Karpas-422 (cell line): ENCODE measurements around the gene TMEM259. TPM values are rescaled to one million over a fixed set of nuclear protein-coding genes. Genes with fewer than 3 reads are reported as not detected.
A peak's percentile ranks its signal among the peaks of the same experiment; 100 is the strongest.

ENCODE experiments used
- DNase-seq: peaks from one replicate; pipeline ENCODE4 v3.0.0-alpha.2; 2015
- H2AFZ ChIP-seq: fragments of 200-600 bp; sonication (generic); 2 replicates; pipeline ENCODE4 v1.6.1; 2014; ENCODE audit warnings: antibody characterized with exemption, low read length, mixed read lengths
- H3K27ac ChIP-seq: fragments of 200-600 bp; sonication (generic); 2 replicates; pipeline ENCODE4 v1.5.1; 2014; ENCODE audit warnings: mild to moderate bottlenecking, low read length, moderate library complexity
- H3K27me3 ChIP-seq: fragments of 200-600 bp; sonication (generic); 2 replicates; pipeline ENCODE4 v1.6.1; 2014; ENCODE audit warnings: low read length, mixed read lengths
- H3K36me3 ChIP-seq: fragments of 200-600 bp; sonication (generic); 2 replicates; pipeline ENCODE4 v1.6.1; 2014; ENCODE audit warnings: low read length, mixed read lengths; ENCODE audit not compliant: insufficient read depth
- H3K4me1 ChIP-seq: fragments of 200-600 bp; sonication (generic); 2 replicates; pipeline ENCODE4 v1.6.1; 2014; ENCODE audit warnings: mild to moderate bottlenecking, low read length, mixed read lengths
- H3K4me2 ChIP-seq: fragments of 200-600 bp; sonication (generic); 2 replicates; pipeline ENCODE4 v1.6.1; 2014; ENCODE audit warnings: low read length, low read depth, mild to moderate bottlenecking; ENCODE audit not compliant: poor library complexity, severe bottlenecking
- H3K4me3 ChIP-seq: fragments of 200-600 bp; sonication (generic); 2 replicates; pipeline ENCODE4 v1.5.1; 2014; ENCODE audit warnings: mild to moderate bottlenecking, antibody characterized with exemption, low read length, mixed read lengths
- H3K79me2 ChIP-seq: fragments of 200-600 bp; sonication (generic); 2 replicates; pipeline ENCODE4 v1.6.1; 2014; ENCODE audit warnings: mild to moderate bottlenecking, low read length, mixed read lengths
- H3K9ac ChIP-seq: fragments of 200-600 bp; sonication (generic); 2 replicates; pipeline ENCODE4 v1.6.0; 2014; ENCODE audit warnings: low read length
- H3K9me2 ChIP-seq: fragments of 200-600 bp; sonication (generic), shearing (Covaris generic); replicated peaks from 2 replicates; pipeline ENCODE4 v1.6.0; 2014; ENCODE audit warnings: mild to moderate bottlenecking, low read length, moderate library complexity; ENCODE audit not compliant: insufficient read depth
- H3K9me3 ChIP-seq: fragments of 300-700, 200-600 bp; sonication (generic); 2 replicates; pipeline ENCODE4 v1.6.1; 2014; ENCODE audit warnings: low read length, mixed read lengths
- H4K20me1 ChIP-seq: fragments of 200-600 bp; sonication (generic); 2 replicates; pipeline ENCODE4 v1.6.1; 2014; ENCODE audit warnings: mild to moderate bottlenecking, antibody characterized with exemption, low read length, low read depth; ENCODE audit not compliant: insufficient read depth
- total RNA-seq: library from RNA; depleted of rRNA; stranded (reverse); fragments of >200 nt; shearing (Covaris generic); gene quantifications from 2 replicates; pipeline ENCODE4 v1.2.3, GENCODE V29; 2014; ENCODE audit warnings: low replicate concordance

Gene TMEM259
- total RNA-seq, 1 experiment from 2014 or later: 133 TPM

DNA sequence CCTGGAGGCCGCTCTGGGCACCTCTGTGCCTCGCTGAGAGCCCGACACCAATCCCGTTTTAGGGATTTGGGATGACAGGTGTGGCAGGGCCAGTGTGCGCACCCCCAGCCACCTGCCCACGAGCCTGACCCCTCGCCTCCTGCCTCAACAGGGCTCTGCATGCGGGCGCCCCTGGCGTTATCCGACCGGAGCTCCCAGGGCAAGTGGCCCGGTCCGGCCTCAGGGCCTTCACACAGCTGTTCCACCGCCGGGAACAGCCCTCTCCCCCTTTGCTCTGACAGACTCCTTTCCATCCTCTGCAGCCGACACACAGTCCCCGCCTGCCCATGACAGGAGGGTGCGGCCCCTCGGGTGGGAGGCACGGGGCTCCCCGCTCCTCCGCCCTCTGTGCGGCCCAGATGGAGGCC lies 43.9 kb downstream of the TMEM259 start:
- Histone ChIP-seq H2AFZ (no peak overlapping the region), H3K9ac (no peak overlapping the region), H3K36me3 (no peaks in the 10 kb centered on the region), H3K4me3 (no peak overlapping the region), H3K79me2 (no peaks in the 10 kb centered on the region), H4K20me1 (no peaks in the 10 kb centered on the region), H3K9me3 (no peaks in the 10 kb centered on the region), H3K4me2 (no peak overlapping the region), H3K27me3 (no peaks in the 10 kb centered on the region), H3K4me1 (no peaks in the 10 kb centered on the region), H3K27ac (no peak overlapping the region), H3K9me2 (no peaks in the 10 kb centered on the region)
- DNase-seq: no peak

DNA sequence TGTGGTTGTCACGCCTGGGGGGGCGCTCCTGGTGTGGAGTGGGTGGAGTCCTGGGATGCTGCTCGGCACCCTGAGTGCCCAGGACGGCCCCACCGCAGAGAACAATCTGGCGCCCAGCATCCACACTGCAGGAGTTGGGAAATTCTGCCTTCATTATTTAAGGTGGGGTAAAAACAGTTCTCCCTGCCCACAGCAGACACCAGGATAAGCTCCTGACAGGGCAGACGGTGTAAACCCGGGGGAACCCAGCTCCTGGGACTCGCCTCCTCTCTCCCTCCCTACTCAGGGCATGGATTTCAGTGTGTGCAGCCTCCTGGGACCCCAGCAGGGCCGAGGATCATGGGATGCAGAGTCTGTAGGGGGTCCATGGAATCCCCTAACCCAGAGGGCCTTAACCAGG lies 44.4 kb downstream of the TMEM259 start:
- H2AFZ ChIP-seq: no peak overlapping the region

DNA sequence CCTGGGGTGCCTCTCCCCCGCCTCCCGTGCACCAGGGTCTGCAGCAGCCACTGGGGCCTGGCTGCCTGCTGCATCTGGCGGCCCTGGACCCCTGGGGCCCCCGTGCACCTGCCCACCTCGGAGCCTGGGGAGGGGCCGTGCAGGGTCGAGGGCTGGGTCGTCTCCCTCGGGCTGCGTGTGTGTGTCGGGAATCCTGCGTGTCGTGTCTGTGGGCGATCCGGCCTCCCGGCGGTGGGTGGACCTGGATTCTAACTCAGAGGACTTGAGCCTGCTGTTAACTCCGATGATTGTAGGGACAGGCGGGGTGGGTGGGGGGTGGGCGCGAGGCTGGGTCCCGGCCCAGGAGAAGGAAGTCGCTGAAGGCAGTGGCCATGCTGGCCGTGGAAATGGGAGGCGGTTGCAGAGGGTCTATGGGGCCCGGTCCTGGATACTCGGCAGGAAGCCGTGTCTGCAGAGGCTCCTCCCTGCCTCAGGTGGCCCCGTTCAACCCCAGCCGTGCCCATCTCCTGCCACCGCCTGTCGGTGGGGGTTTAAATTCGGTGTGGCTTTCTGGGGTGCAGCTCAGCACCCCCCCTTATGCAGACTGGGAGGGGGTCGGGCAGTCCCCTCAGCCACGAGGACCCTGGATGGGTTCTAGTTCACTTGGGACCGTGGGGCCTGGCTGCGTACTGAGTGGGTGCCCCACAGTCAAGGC lies 46.2 kb downstream of the TMEM259 start:
- no peaks in the 10 kb centered on the region for H3K36me3 ChIP-seq
- no peak overlapping the region for H3K4me3 ChIP-seq
- H2AFZ ChIP-seq: no peak overlapping the region
- H3K9ac ChIP-seq: no peak overlapping the region
- H3K4me2 ChIP-seq: no peak overlapping the region
- no peaks in the 10 kb centered on the region for H3K27me3 ChIP-seq
- no peaks in the 10 kb centered on the region for H3K79me2 ChIP-seq
- no peaks in the 10 kb centered on the region for H4K20me1 ChIP-seq
- no peak overlapping the region for H3K27ac ChIP-seq
- H3K4me1 ChIP-seq: no peaks in the 10 kb centered on the region
- H3K9me2 ChIP-seq: no peaks in the 10 kb centered on the region
- no peak for DNase-seq
- peaks cover 6% of the 10 kb centered on the region for H3K9me3 ChIP-seq

More for the DNA sequence above, 44.4 kb downstream of the TMEM259 start:
- no peaks in the 10 kb centered on the region for H3K4me1 ChIP-seq
- H3K79me2 ChIP-seq: no peaks in the 10 kb centered on the region
- no peak overlapping the region for H3K4me2 ChIP-seq
- DNase-seq: no peak
- H3K27ac ChIP-seq: no peak overlapping the region
- H3K9ac ChIP-seq: no peak overlapping the region
- no peaks in the 10 kb centered on the region for H3K36me3 ChIP-seq
- no peaks in the 10 kb centered on the region; the same call in 1 of the 2 replicates for H3K9me3 ChIP-seq
- no peaks in the 10 kb centered on the region for H3K9me2 ChIP-seq
- no peaks in the 10 kb centered on the region for H3K27me3 ChIP-seq
- H3K4me3 ChIP-seq: no peak overlapping the region
- no peaks in the 10 kb centered on the region for H4K20me1 ChIP-seq

DNA sequence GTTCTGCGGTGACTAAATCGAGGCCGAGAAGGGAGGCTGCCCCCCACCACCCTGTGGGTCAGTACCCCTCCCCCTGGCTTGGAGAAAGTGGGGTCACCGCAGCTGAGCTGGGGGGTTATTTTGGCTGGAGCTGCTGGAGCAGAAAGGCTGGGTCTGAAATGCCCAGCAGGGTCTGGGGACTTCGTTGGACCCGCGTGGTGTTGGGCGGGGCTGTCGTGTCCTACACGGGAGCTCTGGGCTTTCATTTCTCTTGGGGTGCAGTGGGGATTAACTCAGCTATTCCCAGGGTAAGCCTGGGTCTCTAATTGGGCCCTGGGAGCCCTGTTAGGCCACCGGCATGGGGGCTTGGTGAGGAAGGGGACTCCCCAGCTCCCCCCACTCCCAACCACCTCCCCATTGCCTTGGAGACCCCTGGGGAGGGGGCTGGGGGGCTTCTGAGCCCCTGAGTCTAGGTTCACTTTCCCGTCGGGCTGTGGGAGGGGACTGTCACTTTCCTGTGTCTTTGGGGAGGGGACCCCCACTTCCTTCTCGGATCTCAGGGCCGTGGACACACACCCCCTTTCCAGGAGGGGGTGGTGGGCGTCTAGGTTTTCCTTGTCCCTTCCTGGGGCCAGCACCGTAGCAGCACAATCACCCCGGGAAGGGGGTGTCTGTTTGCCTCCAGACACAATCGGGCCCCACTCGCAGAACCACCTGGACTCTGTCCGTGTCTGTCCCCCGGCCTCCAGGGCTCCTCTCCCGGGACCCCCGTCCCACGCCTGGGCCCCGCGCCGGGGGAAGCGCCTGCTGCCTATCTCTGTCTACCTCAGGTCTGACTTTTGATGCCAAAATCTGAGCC lies 47.0 kb downstream of the TMEM259 start:
- H4K20me1 ChIP-seq: no peaks in the 10 kb centered on the region
- H2AFZ ChIP-seq: no peak overlapping the region
- no peak overlapping the region for H3K27ac ChIP-seq
- no peaks in the 10 kb centered on the region for H3K9me2 ChIP-seq
- no peaks in the 10 kb centered on the region for H3K36me3 ChIP-seq
- H3K9me3 ChIP-seq: peaks cover 6% of the 10 kb centered on the region
- no peak for DNase-seq
- H3K27me3 ChIP-seq: no peaks in the 10 kb centered on the region
- H3K79me2 ChIP-seq: no peaks in the 10 kb centered on the region
- H3K4me2 ChIP-seq: no peak overlapping the region
- H3K4me1 ChIP-seq: no peaks in the 10 kb centered on the region
- no peak overlapping the region for H3K4me3 ChIP-seq
- H3K9ac ChIP-seq: no peak overlapping the region

DNA sequence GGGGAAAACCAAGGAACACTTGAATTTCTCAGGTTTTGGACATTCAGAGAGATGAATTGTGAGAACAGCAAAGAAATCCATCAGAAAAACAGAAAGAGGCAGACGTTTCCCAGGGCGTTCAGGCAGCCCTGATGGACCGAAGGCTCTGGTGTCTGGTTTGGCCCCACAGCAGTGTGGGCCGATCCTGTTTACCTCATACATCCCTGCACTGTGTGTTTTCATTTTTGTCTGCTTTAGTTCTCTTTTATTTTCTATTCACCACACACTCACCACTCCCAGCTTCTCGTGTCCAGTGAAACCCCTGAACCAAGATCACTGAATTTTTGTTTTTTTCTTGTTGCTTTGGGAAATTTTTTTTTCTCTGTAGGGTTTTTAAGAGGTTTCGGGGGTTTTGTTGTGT lies 48.6 kb downstream of the TMEM259 start:
- Histone ChIP-seq H4K20me1 (no peaks in the 10 kb centered on the region), H3K9ac (no peak overlapping the region), H3K9me3 (peaks cover 6% of the 10 kb centered on the region), H3K4me1 (no peaks in the 10 kb centered on the region), H3K79me2 (no peaks in the 10 kb centered on the region), H3K27me3 (no peaks in the 10 kb centered on the region), H3K27ac (no peak overlapping the region), H3K9me2 (no peaks in the 10 kb centered on the region), H3K36me3 (no peaks in the 10 kb centered on the region), H3K4me3 (no peak overlapping the region), H3K4me2 (no peak overlapping the region), H2AFZ (no peak overlapping the region)
- no peak for DNase-seq

DNA sequence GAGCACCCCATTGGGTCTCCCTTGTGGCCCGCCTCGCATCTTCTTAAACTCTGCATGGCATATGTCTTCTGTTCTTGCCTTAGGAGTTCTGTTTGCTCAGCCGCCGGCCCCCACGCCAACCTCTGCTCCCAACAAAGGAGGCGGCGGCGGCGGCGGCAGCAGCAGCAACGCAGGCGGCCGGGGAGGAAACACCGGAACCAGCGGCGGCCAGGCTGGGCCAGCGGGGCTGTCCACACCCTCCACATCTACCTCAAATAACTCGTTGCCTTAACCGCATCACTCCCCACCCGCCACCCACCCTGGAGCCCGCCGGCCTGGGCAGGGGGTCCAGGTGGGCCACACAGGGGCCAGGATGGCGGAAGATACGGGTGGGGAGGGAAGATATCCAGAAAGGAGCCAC lies 49.1 kb downstream of the TMEM259 start:
- no peak for DNase-seq
- H3K27me3 ChIP-seq: no peaks in the 10 kb centered on the region
- H3K9me3 ChIP-seq: peaks cover 6% of the 10 kb centered on the region
- H3K4me1 ChIP-seq: no peaks in the 10 kb centered on the region
- no peak overlapping the region for H3K4me3 ChIP-seq
- H3K9me2 ChIP-seq: no peaks in the 10 kb centered on the region
- H3K27ac ChIP-seq: no peak overlapping the region
- no peak overlapping the region for H3K4me2 ChIP-seq
- no peak overlapping the region for H2AFZ ChIP-seq
- H4K20me1 ChIP-seq: no peaks in the 10 kb centered on the region
- no peaks in the 10 kb centered on the region for H3K79me2 ChIP-seq
- H3K9ac ChIP-seq: no peak overlapping the region
- no peaks in the 10 kb centered on the region for H3K36me3 ChIP-seq

DNA sequence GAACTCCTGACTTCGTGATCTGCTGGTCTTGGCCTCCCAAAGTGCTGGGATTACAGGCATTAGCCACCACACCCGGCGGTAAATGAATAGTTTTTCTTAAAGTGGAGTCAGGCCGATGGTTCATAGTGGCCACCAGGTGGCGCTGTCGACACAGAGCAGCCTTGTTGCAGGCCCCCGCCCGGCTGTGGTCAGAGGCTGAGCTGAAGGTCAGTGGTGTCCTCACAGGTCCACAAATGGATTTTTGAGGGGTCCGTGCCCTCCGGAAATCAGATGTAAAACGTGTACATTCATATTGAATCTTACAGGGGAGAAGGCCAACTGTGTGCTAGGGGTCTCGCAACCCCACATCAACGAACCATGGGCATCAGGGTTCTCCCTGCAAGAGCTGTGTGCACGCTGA lies 50.2 kb downstream of the TMEM259 start:
- H3K4me1 ChIP-seq: no peaks in the 10 kb centered on the region
- peak; percentile 60 for DNase-seq
- no peak overlapping the region for H3K27ac ChIP-seq
- no peaks in the 10 kb centered on the region for H3K36me3 ChIP-seq
- no peak overlapping the region for H3K9ac ChIP-seq
- H3K9me2 ChIP-seq: no peaks in the 10 kb centered on the region
- no peaks in the 10 kb centered on the region for H4K20me1 ChIP-seq
- no peak overlapping the region for H3K4me3 ChIP-seq
- peaks cover 6% of the 10 kb centered on the region for H3K9me3 ChIP-seq
- H3K27me3 ChIP-seq: no peaks in the 10 kb centered on the region
- no peaks in the 10 kb centered on the region for H3K79me2 ChIP-seq
- no peak overlapping the region for H2AFZ ChIP-seq
- H3K4me2 ChIP-seq: no peak overlapping the region

DNA sequence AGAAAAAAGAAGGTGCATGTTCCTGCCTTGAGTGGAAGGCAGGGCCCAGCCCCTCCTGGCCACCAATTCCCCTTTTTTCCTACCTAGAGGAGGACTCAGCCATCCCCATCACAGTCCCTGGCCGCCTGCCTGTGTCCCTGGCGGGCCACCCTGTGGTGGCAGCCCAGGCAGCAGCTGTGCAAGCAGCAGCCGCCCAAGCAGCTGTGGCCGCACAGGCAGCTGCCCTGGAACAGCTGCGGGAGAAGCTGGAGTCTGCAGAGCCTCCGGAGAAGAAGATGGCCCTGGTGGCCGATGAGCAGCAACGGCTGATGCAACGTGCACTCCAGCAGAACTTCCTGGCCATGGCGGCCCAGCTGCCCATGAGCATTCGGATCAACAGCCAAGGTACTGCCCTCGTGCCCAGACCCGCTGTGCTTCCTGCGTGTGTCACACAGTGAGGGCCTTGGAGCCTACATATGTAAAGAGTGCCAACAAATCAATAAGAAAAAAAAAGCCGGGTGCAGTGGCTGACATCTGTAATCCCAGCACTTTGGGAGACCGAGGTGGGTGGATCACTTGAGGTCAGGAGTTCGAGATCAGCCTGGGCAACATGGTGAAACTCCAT lies 54.3 kb downstream of the TMEM259 start:
- H3K4me2 ChIP-seq: no peak overlapping the region
- no peak overlapping the region for H3K27ac ChIP-seq
- no peak for DNase-seq
- no peaks in the 10 kb centered on the region for H4K20me1 ChIP-seq
- H3K9me2 ChIP-seq: no peaks in the 10 kb centered on the region
- no peaks in the 10 kb centered on the region for H3K36me3 ChIP-seq
- no peak overlapping the region for H2AFZ ChIP-seq
- H3K4me1 ChIP-seq: no peaks in the 10 kb centered on the region
- peaks cover 6% of the 10 kb centered on the region for H3K9me3 ChIP-seq
- H3K4me3 ChIP-seq: no peak overlapping the region
- H3K9ac ChIP-seq: no peak overlapping the region
- no peaks in the 10 kb centered on the region for H3K79me2 ChIP-seq
- no peaks in the 10 kb centered on the region for H3K27me3 ChIP-seq
